HG03097 (cell line): ENCODE measurements around the gene ARHGEF40.
"Not testable (repeated sequence)": the region's sequence is repeated elsewhere in the genome, so short reads cannot be mapped to it uniquely, and the experiment has no call there.

ENCODE experiments used
- ATAC-seq: cut with Tn5 transposase; IDR thresholded peaks from one replicate; pipeline ENCODE4 v1.9.1; 2021; ENCODE audit not compliant: unreplicated experiment, low FRiP score

Gene ARHGEF40

DNA sequence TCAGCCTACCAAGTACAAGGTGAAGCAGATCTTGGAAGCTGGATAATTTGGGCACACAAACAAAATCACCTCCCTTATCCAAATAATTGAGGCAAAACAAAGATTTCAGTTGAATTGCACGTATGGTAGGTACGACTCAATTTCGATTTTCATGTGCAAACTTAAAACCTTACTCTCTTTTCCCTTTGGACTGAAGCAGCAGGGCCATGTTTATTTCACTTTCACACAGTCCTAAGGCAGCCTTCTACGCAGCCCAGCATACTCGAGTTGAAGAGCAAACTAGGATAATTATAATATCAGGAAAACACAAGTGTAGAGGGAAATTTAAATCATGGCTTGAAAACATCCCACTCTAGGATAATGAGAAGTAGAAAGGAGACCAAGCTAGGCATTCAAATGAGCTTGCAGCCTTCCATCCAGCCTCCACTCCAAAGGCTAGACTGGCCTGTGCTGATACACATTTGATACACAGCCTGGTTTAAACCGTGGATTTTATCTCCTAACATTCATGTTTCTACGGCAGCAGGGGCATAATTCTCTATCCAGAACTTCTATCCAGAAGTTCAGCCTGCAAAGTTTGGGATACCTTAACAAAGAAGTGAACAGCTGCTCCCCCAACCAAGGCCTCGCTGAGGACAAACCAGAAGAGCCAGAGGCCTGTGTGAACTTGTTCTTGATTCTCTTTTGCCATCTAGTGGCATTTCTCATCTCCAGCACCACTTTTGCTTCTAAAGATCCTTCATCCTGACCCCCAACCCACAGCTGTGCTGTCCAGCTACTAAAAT lies 30.3 kb upstream of the ARHGEF40 start:
- no peak for ATAC-seq

DNA sequence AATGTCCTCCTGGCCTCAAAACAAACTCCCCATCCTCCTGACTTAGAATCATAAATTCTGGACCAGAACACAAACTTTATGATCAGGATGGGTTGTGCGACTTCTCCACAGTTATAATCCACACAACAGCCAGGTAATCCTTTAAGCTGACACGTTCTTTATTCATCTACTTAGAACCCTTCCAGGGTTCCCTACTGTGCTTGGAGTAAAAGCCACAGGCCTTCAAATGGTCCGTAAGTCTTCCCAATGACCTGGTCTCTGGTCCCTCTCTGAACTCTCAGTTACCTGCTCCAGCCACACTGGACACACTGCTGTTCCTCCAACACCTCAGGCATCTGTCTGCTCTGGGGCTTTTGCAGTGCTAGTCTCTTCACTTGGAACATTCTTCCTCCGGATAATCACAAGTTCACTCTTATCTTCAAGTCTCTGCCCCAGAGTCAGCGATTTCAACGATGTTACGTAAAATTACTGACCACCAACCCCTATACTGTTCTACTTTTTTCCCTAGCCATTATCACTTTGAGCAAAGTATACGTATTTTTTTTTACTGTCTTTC lies 29.7 kb upstream of the ARHGEF40 start:
- no peak for ATAC-seq

DNA sequence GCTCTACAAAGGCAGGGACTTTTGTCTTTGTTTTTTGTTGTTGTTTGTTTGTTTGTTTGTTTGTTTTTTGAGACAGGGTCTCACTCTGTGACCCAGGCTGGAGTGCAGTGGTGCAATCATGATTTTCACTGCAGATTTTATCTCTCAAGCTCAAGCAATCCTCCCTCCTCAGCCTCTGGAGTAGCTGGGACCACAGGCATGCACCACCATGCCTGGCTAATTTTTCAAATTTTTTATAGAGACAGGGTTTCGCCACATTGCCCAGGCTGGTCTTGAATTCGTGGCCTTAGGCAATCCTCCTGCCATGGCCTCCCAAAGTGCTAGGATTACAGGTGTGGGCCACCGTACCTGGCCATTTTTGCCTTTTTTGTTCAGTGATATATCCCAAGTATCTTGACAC lies 29.2 kb upstream of the ARHGEF40 start:
- not testable (repeated sequence) for ATAC-seq

DNA sequence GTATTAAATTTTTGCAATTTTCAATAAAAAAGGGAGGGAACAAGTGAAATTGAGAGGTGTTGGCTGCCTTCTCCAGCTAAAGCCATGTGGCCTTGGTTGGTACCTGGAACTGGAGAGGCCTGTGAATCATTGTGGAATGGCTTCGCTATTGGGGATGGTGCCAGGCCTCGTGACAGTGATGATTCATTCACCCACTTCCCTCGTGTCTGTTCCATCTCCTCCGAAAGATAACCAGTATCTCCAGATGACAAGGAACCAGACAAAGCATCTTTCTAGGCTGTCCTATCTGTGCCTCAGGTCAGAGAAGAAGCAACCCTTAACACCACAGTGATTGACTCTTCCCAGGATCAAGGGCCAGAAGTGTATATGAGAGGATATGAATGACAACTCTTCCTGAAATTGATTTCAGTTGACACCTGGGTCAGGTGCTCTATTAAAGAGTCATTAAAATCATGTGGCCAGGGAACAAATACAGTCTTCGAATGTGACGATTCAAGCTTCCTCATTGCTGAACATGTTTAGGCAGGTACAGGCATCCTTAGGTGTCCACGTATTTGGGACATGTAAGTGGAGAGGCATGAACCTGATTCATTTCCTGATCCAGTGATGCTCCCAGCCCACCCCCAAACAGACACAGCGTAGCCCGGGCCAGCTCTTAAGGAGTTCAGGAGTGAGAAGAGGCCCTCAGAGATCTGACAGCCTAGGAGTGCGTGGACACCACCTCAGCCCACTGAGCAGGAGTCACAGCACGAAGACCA lies 28.2 kb upstream of the ARHGEF40 start, which contains the start of gene RNASE7:
TSS of gene RNASE7 (plus strand) at position 687 of the 758 bp plus-strand sequence. CDS start 631 bp downstream, outside the sequence.
- ATAC-seq: no peak

DNA sequence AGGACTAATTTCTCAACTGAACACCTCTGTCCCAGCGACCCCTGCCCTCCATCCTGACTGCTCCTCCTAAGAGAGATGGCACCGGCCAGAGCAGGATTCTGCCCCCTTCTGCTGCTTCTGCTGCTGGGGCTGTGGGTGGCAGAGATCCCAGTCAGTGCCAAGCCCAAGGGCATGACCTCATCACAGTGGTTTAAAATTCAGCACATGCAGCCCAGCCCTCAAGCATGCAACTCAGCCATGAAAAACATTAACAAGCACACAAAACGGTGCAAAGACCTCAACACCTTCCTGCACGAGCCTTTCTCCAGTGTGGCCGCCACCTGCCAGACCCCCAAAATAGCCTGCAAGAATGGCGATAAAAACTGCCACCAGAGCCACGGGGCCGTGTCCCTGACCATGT lies 27.2 kb upstream of the ARHGEF40 start:
- ATAC-seq: no peak

DNA sequence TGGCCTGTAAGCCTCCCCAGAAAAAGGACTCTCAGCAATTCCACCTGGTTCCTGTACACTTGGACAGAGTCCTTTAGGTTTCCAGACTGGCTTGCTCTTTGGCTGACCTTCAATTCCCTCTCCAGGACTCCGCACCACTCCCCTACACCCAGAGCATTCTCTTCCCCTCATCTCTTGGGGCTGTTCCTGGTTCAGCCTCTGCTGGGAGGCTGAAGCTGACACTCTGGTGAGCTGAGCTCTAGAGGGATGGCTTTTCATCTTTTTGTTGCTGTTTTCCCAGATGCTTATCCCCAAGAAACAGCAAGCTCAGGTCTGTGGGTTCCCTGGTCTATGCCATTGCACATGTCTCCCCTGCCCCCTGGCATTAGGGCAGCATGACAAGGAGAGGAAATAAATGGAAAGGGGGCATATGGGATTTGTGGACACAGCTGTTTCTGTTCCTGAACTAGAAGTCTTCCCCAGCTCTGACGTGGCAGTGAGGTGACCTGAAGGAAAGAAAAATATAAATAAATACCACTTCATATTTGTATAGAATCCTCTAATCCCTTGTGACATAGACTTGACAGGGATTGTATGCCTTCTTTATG lies 26.6 kb upstream of the ARHGEF40 start:
- no peak for ATAC-seq

DNA sequence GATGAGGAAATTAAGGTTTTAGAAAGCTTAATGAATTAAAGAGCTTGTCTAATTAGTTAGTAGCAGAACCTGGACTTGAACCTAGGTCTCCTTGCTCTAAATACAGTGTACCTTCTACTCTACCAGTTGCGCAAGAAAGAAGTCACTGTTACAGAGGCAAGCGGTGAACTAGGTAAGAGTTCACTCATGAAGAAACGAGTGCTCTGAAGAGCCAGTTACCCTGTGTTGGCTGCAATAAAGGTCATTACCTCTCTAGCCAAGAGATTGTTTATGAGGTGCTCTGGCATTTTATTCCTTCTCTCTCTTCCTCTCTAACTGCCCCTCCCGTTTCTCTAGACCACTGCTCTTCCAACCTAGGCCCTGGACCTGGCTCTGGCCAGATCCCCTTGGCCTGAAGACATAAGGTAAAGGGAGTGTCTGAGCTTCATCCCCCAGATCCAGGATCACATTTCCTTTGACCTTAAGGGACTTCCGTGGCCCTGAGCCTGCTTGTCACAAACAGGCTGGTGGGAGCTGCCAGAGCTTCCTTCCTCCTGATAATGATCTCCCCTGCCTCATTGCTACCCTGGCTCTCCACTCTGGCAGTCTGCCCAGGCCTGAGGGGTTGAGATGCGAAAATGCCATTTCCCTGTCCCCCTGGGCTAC lies 26.0 kb upstream of the ARHGEF40 start:
- ATAC-seq: no peak

DNA sequence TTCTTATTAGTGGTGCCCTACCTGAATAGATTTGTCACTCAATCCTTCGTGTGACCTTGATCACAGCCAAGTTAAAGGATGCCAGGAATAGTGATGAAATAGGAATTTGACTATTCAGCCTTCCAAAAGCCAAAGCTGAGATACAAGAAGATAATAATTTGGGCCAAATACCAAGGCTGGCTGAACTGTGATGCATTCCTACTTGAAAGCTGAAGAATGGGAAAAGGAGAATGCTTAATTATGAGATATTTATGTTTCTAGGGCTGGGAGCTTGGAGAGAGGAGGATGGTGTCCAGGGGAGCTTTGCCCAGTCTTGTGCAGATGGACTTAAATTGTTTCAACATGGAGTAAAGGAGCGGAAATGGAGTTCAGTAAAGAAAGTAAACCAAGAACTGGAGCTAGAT lies 22.7 kb upstream of the ARHGEF40 start:
- no peak for ATAC-seq

DNA sequence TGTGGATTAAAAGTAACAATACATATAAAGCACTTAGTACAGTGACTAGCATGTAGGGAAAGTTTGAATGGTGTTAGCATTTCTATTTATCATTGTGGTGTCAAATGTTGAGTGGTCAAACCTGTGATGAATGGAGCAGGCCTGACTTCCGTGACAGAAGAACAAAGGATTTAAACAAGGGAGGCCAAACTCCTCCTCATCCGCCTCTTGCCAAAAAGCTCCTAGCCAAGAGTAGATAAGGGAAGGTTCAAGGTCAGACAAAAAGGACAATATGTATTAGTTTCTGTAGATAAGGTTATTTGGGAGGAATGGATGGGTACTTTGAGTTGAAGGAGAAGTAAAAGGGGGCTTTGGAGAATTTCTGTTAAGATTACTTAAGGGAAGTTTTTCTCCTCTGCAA lies 21.5 kb upstream of the ARHGEF40 start:
- no peak for ATAC-seq

DNA sequence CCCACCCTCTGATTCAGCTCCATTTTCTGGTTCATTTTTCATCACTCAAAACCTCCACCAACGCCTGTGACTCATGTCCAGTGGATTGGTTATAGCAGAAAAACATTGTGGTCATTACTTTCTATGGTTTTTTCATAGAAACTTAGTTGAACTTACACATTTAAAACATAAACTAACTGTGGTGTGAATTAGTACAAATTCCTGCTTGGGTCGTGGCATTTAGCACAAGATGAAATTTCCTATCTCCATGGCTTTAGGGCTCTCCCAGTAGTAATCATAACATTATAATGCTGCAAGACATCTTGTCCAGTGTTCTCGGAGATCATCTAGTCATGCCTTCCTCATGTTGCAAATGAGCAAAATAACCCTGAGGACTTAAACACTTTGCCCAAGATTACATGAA lies 20.8 kb upstream of the ARHGEF40 start:
- ATAC-seq: no peak

DNA sequence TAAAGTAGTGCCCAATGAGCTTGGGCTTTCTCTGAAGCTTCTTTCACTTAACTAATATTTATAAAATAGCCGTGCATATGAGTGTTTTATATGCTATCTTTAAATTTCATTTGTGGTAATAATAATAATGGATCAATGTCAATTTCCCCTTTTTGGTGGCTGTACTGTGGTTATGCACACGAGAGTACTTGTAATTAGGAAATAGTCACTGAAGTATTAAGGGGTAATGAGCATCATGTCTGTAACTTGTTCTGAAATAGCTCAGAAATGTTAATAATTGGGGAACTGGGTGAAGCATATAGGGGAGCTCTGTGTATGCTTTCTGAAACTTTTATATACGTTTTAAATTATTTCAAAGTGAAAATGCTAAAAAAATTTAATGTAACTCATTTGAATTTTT lies 19.5 kb upstream of the ARHGEF40 start:
- ATAC-seq: no peak

DNA sequence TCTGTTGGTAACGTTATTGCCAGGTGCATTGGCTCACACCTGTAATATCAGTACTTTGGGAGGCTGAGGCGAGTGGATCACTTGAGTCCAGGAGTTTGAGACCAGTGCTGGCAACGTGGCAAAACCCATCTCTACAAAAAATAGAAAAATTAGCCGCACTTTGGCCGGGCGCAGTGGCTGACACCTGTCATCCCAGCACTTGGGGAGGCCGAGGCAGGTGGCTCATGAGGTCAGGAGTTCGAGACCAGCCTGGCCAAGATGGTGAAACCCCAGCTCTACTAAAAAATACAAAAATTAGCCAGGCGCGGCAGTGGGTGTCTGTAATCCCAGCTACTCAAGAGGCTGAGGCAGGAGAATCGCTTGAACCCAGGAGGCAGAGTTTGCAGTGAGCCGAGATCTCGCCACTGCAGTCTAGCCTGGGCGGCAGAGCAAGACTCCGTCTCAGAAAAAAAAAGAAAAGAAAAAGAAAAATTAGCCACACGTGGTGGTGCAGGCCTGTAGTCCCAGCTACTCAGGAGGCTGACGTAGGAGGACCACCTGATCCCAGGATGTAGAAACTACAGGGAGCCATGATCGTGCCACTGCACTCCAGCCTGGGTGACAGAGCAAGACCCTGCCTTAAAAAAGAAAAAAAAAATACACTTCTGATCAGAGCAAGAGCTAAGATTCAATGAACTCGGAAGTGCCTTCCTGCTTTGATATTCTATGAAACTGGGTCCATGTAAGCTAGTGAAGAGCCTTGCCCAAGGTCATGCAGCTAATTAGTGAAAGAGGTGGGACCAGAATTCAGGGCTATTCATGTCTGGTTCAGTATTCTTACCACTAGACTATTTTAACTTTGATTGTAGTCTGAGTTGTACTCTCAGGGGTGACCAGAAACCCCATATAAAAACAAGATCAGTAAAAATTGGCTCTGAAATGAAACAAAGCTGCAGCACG lies 16.7 kb upstream of the ARHGEF40 start:
- ATAC-seq: no peak

DNA sequence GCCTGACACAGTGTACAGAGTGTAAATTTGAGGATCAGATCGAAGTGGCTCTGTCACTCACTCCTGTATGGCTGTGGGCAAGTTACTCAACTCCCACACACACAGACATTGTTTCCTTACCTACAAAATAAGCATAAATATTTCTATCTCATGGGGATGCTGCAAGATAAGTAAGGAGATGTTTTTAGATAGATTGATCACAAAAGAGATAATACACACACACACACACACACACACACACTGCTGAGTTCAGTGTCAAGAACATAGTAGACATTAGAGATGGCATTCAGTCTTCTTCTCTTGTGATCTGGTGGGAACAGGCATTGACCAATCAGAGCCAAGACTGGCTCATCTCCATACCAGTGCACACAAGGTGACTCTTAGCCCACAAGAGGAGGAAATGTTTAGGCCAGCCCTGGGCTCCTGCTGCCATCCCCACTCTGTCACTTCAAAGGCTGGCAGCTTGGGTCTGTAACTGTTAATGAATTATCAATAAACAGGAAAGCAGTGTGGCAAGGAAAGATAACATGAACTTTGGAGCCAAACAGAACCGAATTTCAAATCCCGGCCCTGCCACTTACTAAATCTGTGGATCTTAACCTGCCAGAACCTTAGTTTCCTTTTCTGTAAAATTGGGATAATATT lies 15.9 kb upstream of the ARHGEF40 start:
- ATAC-seq: no peak

DNA sequence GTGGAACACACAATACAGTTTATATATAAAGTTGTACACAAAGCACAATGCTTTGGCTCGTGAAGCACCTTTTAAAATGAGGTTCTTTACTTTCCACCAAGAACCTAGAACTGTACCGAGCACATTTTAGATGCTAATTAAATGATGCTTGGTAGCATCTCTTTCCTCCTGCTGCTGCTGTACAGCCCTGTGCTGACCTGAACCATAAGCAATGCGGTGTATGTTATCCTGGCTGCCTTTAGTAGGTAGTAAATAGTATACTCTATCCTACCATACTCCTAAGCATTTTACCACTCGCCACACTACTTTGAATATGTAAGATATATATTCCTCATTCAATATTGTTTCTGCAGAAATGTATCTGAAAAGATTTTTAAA lies 15.3 kb upstream of the ARHGEF40 start:
- ATAC-seq: no peak

DNA sequence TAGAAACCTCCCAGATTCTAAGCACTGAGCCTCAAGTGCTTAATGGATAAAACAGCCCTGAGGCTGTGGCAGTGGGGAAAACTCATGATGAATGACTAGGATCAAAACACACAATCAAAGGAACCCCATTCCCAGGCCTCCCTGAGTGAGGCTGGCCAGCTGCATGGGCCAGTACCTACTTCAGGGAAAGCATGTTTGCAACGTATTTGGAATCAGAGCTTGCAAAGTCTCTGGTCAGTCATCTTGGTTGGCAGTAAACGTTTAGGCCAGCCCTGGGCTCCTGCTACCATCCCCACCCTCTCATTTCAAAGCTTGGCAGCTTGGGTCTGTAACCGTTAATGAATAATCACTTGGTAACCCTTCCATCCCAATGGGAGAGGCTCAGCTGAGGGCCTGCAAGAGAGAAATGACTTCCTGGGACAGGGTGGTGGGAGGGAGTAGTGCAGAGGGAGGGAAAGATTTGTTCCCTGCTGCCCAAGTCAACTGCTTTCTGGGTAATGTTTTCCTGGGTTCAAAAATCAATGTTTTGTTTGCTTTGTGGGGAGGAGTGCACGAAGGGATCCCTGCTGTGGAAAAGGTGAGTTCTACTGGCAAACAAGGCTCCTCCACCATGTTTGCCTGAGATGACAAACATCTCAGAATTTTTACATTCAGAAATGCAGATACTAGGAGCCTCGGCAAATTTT lies 14.5 kb upstream of the ARHGEF40 start:
- no peak for ATAC-seq

DNA sequence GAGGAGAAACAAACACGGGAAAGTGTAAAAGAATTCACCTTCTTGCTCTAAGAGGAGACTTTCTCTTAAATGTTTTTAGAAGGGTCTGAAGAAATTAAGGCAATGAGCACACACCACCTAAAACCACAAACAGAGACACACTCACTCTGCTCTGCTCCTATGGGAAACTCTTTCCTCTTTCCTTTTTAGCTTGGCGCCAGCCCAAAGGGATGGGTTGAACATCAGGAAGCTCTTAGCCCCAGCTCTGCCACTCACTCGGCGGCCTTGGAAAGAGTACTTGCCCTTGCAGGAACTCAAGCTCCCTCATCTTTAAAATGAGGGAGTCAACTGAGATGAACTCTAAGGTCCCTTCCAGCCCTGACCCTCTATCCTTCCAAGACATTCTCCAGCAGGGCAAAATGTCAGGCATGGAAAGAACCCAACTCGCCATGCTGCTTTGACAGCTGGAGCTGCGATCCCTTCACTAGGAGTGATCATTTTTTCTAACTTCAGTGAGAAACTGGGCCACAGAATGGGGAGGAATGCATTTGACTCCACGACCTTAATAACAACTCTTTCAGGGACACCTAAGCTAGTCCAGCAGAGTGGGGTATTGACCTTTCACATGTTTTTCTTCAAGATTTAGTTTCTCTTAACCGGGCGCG lies 13.5 kb upstream of the ARHGEF40 start:
- no peak for ATAC-seq

DNA sequence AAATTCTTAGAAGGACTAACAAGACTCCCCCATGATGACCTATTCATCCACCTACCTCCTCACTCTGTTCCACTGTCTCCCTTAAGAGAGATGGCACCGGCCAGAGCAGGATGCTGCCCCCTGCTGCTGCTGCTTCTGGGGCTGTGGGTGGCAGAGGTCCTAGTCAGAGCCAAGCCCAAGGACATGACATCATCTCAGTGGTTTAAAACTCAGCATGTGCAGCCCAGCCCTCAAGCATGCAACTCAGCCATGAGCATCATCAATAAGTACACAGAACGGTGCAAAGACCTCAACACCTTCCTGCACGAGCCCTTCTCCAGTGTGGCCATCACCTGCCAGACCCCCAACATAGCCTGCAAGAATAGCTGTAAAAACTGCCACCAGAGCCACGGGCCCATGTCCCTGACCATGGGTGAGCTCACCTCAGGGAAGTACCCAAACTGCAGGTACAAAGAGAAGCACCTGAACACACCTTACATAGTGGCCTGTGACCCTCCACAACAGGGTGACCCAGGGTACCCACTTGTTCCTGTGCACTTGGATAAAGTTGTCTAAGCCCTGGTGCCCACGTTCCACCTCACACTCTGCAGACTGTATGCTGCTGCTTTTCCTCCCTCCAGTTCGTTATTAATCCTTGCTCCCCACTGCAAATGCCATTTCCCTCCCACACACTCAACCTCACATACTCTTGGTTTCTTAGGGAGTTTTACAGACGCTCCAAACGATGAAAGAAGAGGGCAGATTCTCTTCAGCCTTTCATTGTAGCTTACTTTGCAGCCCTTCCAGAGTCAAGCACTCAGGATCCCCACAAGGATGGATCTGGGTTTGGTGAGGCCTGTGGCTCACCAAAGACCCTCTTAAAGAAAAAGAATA lies 12.1 kb upstream of the ARHGEF40 start, which contains the start of gene RNASE8:
TSS of gene RNASE8 (plus strand) at position 20 of the 873 bp plus-strand sequence. CDS start at position 91, 71 bp downstream.
- no peak for ATAC-seq
